Fibroblast of the aortic adventitia (primary cell): Measurements from ENCODE around the gene IGF1R. TPM values are rescaled to one million over a fixed set of nuclear protein-coding genes. Genes with fewer than 3 reads are reported as not detected.
A peak's percentile ranks its signal among the peaks of the same experiment; 100 is the strongest.

Experiments
- DNase-seq: peaks from one replicate; pipeline ENCODE4 v3.0.0-alpha.2; 2010; ENCODE audit warnings: low read depth
- H3K4me3 ChIP-seq: 2 replicates; pipeline ENCODE4 v1.5.1; 2011; ENCODE audit warnings: low read depth, mild to moderate bottlenecking, control low read depth, low read length, moderate library complexity
- CTCF ChIP-seq: IDR thresholded peaks from 2 replicates; pipeline ENCODE4 v1.5.1; 2011; ENCODE audit warnings: mild to moderate bottlenecking, low read length, control low read depth, inconsistent platforms; ENCODE audit not compliant: insufficient read depth
- total RNA-seq: library from RNA; depleted of rRNA; stranded (reverse); fragments of >200 nt; gene quantifications from 2 replicates; pipeline ENCODE4 v1.2.3, GENCODE V29; 2012; ENCODE audit warnings: low replicate concordance

Gene IGF1R
- total RNA-seq, 1 donor: 45.6 TPM

GRCh38 chr15:98722209-98722608 is 73.9 kb downstream of the IGF1R start:
- no peak overlapping the region for H3K4me3 ChIP-seq
- DNase-seq: no peak
- TF ChIP-seq CTCF: no peak

DNA sequence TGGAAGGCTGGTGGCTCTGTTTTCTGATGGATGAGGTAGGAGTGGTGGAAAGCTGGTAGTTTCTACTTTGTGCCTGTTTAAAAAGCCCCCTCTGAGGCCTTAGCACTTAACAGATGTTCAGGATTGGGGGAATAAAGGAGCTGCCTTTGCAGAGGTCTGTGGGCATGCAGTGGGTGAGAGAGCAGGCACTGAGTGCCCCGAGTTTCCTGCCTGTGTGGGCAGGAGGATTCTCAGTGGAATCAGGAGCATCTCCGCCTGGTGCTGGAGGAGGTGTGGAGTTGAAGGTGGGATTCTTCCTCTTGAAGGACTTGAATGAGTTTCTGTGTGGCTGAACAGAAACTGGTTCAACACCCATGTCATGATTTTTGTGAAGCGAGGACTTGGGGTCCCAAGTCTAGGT is 74.3 kb downstream of the IGF1R start:
- no peak overlapping the region for H3K4me3 ChIP-seq
- TF ChIP-seq CTCF: no peak
- DNase-seq: no peak

GRCh38 chr15:98723195-98723594 is 74.9 kb downstream of the IGF1R start:
- H3K4me3 ChIP-seq: no peak overlapping the region
- DNase-seq: no peak
- TF ChIP-seq CTCF: no peak

GRCh38 chr15:98724048-98724447 is 75.7 kb downstream of the IGF1R start:
- H3K4me3 ChIP-seq: no peak overlapping the region
- TF ChIP-seq CTCF: no peak
- no peak for DNase-seq

DNA sequence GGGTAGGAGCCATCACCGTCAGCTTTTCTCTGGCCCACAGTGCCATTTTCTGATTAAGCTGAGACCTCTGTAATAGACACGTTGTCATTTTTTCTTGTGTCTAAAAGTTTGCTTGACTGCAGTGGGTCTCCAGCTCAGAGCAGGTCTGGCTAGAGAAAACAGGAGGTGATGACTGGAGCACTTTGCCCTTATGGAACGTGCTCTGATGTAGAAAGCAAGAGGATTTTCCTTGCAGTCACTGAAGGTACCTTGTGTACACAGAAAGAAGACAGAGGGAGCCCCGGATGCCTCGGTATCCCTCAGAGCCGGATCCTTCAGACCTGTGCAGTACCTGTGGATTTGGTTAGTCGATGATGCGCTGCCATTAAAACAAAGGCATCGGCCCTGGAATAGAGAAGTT is 76.2 kb downstream of the IGF1R start:
- no peak for DNase-seq
- TF ChIP-seq CTCF: no peak
- H3K4me3 ChIP-seq: no peak overlapping the region

GRCh38 chr15:98725874-98726273 is 77.5 kb downstream of the IGF1R start:
- DNase-seq: no peak
- no peak overlapping the region for H3K4me3 ChIP-seq
- TF ChIP-seq CTCF: no peak

GRCh38 chr15:98727115-98728040 is 79.0 kb downstream of the IGF1R start:
- H3K4me3 ChIP-seq: peak overlapping the region; percentile 28
- DNase-seq: peak; percentile 94
- no peak for TF ChIP-seq CTCF
